ENCODE results near the gene SPA17.

DNA sequence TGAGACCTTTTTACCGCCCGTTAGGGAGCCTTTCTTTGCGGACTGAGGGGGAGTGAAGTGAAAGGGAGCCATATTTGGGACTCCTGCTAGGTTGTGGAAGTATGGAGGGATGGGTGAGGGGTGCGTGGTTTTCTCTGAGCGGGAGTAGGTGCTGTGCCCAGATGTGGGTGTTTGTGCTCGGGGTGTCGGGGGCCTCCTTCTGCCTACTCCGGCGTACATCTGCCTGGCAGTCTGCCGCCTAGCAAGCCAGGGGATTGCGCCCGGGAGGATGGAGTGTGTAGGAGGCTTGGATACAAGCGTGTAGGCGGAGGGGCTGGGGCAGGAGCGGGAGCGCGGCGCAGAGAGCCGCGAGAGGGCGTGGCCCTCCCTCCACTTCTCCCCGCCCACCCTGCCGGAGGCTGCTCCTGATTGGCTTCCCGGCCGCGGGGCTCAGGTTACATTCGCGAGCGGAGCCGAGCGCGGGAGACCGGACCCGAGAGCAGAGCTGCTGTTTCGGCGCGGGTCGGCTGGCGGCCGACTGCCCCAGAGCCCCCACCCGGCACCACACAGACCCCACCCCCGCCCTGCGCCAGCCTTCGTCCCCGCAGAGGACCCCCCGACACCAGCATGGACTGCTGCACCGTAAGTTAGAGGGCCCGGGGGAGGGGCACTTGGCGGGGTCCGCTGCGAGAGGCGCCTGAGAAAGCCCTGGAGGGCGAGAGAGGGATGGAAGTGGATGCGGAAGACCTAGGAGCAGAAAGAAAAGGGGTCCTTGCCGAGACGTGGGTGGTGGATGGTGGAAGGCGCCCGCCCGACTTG lies 66.0 kb downstream of the SPA17 start, which contains the start of gene NRGN:
- no peak for TF ChIP-seq CTCF (conservative IDR thresholded peaks at IDR 0.05; ENCODE audit: low read depth, low read length)
- no peak for TF ChIP-seq EZH2 (IDR thresholded peaks at IDR 0.05; ENCODE audit: borderline replicate concordance, low read depth, low read length, poor library complexity, severe bottlenecking)

All from A673 (cell line).